ENCODE measurements around the gene DFFA.

DNA sequence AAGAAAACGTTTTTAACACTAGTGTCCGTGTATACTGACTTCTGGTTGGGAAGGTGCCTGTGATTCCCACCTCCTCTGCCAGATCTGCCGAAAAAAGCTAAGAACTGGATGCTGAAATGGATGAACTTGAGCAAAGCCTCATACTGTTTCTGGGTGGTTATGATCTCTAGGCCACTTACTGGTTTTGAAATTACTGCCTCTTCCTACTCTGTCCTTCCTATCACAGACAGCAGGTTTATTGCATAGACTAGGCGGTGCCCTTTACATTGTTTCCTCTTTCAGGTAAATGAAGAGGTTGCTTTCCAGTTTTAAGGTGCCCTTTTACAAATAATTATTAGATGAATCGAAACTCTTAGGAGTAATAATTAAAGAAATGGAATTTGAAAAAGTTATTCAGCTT, 29.9 kb upstream of the DFFA start:
- TF ChIP-seq, protein P1, sequence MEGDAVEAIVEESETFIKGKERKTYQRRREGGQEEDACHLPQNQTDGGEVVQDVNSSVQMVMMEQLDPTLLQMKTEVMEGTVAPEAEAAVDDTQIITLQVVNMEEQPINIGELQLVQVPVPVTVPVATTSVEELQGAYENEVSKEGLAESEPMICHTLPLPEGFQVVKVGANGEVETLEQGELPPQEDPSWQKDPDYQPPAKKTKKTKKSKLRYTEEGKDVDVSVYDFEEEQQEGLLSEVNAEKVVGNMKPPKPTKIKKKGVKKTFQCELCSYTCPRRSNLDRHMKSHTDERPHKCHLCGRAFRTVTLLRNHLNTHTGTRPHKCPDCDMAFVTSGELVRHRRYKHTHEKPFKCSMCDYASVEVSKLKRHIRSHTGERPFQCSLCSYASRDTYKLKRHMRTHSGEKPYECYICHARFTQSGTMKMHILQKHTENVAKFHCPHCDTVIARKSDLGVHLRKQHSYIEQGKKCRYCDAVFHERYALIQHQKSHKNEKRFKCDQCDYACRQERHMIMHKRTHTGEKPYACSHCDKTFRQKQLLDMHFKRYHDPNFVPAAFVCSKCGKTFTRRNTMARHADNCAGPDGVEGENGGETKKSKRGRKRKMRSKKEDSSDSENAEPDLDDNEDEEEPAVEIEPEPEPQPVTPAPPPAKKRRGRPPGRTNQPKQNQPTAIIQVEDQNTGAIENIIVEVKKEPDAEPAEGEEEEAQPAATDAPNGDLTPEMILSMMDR (IDR thresholded peaks at IDR 0.05; ENCODE audit: low read depth, low read length, missing input control): no peak
- TF ChIP-seq, protein P2, sequence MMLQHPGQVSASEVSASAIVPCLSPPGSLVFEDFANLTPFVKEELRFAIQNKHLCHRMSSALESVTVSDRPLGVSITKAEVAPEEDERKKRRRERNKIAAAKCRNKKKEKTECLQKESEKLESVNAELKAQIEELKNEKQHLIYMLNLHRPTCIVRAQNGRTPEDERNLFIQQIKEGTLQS (IDR thresholded peaks at IDR 0.05): no peak
- TF ChIP-seq, protein P3, sequence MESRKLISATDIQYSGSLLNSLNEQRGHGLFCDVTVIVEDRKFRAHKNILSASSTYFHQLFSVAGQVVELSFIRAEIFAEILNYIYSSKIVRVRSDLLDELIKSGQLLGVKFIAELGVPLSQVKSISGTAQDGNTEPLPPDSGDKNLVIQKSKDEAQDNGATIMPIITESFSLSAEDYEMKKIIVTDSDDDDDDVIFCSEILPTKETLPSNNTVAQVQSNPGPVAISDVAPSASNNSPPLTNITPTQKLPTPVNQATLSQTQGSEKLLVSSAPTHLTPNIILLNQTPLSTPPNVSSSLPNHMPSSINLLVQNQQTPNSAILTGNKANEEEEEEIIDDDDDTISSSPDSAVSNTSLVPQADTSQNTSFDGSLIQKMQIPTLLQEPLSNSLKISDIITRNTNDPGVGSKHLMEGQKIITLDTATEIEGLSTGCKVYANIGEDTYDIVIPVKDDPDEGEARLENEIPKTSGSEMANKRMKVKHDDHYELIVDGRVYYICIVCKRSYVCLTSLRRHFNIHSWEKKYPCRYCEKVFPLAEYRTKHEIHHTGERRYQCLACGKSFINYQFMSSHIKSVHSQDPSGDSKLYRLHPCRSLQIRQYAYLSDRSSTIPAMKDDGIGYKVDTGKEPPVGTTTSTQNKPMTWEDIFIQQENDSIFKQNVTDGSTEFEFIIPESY (IDR thresholded peaks at IDR 0.05): no peak
- TF ChIP-seq EGR1 (IDR thresholded peaks at IDR 0.05; ENCODE audit: low read depth in 2 of 2) (no peak), TAF1 (conservative IDR thresholded peaks at IDR 0.05) (no peak)
- TF ChIP-seq, protein P4, sequence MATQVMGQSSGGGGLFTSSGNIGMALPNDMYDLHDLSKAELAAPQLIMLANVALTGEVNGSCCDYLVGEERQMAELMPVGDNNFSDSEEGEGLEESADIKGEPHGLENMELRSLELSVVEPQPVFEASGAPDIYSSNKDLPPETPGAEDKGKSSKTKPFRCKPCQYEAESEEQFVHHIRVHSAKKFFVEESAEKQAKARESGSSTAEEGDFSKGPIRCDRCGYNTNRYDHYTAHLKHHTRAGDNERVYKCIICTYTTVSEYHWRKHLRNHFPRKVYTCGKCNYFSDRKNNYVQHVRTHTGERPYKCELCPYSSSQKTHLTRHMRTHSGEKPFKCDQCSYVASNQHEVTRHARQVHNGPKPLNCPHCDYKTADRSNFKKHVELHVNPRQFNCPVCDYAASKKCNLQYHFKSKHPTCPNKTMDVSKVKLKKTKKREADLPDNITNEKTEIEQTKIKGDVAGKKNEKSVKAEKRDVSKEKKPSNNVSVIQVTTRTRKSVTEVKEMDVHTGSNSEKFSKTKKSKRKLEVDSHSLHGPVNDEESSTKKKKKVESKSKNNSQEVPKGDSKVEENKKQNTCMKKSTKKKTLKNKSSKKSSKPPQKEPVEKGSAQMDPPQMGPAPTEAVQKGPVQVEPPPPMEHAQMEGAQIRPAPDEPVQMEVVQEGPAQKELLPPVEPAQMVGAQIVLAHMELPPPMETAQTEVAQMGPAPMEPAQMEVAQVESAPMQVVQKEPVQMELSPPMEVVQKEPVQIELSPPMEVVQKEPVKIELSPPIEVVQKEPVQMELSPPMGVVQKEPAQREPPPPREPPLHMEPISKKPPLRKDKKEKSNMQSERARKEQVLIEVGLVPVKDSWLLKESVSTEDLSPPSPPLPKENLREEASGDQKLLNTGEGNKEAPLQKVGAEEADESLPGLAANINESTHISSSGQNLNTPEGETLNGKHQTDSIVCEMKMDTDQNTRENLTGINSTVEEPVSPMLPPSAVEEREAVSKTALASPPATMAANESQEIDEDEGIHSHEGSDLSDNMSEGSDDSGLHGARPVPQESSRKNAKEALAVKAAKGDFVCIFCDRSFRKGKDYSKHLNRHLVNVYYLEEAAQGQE (IDR thresholded peaks at IDR 0.05): no peak
